HG02981 (cell line): ENCODE data around the gene TTLL11.
A peak's percentile ranks its signal among the peaks of the same experiment; 100 is the strongest.

ENCODE experiments used
- ATAC-seq: cut with Tn5 transposase; IDR thresholded peaks from one replicate; pipeline ENCODE4 v1.9.1; 2021; ENCODE audit warnings: mild to moderate bottlenecking, moderate library complexity; ENCODE audit not compliant: unreplicated experiment

Gene TTLL11, protein sequence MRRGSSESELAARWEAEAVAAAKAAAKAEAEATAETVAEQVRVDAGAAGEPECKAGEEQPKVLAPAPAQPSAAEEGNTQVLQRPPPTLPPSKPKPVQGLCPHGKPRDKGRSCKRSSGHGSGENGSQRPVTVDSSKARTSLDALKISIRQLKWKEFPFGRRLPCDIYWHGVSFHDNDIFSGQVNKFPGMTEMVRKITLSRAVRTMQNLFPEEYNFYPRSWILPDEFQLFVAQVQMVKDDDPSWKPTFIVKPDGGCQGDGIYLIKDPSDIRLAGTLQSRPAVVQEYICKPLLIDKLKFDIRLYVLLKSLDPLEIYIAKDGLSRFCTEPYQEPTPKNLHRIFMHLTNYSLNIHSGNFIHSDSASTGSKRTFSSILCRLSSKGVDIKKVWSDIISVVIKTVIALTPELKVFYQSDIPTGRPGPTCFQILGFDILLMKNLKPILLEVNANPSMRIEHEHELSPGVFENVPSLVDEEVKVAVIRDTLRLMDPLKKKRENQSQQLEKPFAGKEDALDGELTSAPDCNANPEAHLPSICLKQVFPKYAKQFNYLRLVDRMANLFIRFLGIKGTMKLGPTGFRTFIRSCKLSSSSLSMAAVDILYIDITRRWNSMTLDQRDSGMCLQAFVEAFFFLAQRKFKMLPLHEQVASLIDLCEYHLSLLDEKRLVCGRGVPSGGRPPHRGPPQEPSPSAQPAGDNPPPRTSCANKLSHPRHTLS

DNA sequence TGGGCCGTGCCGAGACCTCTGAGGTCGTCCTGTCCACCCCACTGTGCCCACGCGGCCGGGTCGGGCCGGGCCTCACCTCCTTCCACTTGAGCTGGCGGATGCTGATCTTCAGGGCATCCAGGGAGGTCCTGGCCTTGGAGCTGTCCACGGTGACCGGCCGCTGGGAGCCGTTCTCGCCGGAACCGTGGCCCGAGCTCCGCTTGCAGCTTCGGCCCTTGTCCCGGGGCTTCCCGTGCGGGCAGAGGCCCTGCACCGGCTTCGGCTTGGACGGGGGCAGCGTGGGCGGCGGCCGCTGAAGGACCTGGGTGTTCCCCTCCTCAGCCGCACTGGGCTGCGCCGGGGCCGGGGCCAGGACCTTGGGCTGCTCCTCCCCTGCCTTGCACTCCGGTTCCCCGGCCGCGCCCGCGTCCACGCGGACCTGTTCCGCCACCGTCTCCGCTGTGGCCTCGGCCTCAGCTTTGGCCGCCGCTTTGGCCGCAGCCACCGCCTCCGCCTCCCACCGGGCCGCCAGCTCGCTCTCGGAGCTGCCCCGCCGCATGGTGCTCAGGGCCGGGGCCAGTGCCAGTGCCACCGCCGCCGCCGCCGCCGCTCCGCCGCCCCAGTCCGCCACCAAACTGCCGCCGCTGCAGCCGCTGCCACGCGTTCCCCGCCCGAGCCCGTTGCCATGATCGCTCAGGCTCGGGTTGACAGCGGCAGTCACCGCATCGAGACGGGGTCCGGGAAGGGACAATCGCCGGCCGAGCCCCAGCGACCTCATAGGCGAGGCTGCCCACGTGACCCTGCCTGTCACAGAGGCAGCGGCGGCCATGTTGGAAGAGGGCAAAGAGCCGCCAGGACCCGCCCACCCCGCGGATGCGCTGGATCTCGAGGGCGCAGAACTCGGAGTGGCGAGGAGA lies at the start of gene TTLL11:
TSS of gene TTLL11 (minus strand) at position 698 of the 896 bp plus-strand sequence. CDS start at position 538, 160 bp downstream.
- ATAC-seq = peak; percentile 93

DNA sequence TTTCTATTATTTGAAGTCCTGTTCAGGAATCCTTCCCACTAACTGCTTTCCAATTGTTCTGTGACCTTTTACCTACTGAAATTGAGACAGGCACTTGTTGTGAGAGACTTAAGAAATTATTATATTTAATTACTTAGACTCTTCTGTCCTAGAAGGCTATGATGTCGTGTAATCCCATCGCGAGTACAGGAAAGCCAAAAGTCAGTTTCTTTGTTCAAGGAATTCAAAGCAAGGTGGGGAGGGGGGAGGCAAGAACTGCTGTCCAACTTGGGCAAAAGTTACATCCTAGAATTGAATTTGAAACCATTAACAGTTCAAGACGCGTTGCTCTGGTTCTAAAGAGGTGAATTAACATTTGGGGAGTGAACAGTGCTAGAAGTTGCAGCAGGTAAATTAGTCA lies 48.6 kb upstream of the TTLL11 start:
- no peak for ATAC-seq

DNA sequence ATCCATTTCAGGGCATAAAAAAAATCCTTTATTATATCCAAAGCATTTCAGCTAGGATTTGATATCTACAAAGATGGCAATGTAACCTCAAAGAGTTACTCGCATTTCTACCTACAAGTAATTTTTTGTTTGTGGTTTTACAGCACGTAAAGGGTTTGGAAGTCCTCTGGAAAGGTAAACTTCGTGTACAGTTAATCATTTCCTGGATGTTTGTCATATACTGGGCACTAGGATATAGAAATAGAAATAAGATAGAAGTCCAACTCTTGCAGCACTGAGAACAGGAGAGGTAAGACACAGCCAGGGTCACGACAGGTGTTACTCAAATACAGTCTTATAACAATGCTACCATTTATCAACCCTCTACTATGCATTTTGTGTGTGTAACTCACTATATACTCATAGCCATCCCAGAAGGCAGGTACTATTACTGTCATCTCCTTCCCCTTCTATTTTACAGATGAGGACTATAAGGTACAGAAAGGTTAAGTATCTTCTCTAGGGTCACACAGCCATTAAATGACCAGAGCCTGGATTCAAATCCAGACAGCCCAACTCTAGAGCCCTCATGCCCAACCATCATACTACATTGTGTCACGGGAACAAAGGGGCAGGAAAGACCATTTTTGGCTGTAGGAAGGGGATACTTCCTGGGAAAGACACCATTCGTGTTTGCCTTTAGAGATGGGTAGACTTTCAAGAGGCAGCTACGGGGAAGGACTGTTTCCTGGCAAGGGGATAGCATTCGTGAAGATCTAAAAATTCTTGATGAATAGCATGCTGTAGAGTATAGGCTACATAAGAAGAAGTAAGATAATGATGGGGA lies 47.5 kb upstream of the TTLL11 start:
- ATAC-seq = no peak

DNA sequence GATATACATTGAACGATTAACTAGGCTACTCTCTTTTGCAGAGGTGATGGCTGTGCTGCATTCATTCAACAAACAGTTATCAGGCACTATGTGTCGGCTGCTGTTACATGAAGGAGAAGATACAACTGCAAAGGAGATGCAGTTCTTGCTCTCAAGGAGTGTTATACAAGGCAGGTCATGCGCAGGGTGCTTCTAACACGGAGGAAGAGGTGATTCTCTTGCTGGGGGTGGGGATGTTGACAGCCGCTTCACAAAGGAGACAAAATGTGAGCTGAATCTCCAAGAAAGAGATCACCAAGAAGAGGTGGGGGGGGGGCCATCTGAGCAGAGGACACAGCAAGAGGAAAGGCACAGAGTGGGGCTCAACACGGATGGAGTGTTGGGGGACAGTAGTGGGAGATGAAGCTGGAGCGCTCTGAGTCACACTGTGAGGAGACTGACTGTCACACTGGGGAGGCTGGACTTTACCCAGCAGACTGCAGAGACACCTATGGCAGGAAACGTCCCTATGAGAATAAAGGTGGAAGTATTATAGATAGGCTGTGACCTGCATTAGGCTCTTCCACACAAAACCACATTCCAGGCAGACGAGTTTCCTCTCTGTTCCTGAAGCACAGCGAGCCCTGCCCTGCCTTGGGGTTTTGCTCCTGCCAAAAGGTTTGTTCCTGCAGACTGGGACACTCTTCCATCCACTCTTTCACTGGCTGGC lies 45.6 kb upstream of the TTLL11 start:
- no peak for ATAC-seq

DNA sequence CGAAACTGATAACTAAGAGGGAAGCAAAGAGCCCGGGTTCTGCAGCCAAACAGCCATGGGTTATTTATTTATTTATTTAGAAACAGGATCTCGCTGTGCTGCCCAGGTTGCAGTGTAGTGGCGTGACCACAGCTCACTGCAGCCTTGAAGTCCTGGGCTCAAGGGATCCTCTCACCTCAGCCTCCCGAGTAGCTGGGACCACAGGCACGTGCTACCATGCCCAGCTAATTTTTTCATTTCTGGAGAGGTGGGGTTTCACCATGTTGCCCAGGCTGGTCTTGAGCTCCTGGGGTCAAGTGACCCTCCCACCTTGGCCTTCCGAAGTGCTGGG lies 42.4 kb upstream of the TTLL11 start:
- ATAC-seq = no peak

DNA sequence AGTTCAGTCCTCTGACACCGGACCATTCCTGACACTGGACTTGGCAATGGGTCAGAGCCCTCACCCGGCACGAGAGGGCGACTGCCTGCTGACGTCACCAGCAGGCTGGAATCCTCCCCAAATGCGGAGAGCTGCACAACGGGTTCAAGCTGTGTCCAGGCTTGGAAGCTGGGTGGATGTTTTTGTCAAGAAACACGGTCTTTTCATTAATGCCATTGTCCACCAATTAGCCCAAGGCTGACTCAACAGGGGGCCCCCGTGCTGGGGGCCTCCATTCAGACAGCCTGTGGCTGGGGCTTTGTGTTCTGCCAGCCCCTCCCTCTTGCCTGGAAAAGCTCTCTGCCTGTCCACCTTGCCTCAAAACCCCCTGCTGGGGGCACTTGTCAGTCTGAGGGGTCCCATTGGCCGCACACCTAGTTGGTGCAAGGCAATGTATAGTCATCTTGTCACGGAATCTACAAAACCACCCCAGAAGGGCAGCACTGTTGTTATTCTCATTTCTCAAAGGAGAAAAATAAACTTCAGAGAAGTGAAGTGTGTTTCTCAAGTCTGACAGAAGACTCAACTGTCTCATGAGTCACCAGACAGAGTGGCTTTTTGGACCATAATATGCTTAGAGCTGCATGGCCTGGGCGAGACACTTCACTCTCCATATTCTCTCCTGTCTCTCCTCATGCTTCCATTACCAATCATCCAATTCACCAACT lies 41.9 kb upstream of the TTLL11 start:
- ATAC-seq = no peak

DNA sequence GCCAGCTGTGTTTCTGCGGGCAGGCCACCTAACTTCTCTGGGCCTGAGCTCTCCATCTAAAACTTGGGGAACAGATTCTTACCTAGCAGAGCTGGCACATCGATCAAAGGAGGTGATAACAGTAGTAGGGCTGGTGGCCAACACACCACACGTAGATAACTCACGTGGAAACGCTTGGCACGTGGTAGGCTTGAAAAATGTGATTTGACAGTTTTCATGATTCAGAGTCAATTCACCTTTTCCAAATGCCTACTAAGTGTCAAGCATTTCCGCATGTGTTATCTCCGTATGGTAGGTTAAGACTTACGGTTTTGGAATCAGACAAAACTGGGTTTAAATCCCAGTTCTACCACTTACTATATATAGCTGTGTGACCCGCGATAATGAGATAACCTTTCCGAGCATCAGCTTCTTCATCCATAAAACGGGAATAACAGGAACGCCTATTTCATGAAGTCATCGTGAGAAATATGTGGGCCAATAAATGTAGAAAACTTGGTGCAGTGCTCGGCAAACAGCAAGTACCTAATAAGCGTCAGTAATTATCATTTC lies 41.0 kb upstream of the TTLL11 start:
- no peak for ATAC-seq

DNA sequence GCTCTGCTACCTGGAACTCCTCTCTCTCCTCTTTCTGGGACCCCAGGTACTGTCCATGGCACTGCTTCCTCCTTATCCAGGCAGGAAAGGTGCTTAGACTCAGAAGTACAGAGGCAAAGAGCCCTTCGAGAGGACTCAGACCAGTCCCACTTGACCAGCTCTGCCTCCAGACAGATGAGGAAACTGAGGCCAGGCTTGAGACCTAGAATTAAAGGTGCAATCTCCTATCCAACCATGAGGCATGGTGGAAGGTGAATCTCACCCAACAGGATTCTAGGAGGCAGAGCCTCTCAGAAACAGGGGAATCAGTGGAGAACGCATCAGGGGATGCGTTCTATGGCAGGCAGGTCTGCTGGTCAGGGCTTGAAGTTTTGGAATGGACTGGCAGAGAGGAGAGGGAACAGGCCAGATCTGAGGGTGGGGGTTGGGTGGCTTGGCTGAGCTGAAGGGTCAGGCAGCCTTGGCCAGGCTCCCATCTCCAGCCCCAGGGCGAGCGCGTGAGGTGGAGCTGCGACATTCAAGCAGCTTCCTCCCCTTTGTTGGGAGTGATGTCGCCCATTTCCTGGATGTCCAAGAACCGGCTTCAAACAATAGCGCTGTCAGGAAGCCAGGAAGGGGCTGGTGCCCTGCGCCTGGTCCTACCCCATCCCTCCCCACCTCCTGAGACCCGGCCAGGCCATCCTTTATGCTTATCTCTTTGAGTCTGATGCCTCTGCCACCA lies 40.3 kb upstream of the TTLL11 start:
- ATAC-seq = no peak

DNA sequence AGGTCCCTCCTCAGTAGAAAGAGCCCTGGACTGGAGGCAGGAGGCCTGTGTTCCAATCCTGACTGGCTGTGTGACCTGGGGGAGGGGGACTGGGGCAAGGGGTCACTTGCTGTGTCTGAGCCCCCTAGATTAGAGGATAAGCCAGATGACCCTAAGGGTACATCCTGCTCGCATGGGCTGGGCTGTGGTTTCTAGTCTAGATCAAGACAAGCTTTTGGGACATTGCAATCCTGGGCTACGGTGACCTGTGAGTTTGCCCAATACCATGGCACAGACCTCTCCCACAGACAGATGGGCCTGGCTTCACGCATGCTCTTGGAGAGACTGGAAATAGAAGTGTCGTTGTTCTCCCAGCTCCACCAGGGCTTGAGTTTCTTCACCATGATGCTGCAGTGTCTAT lies 39.4 kb upstream of the TTLL11 start:
- no peak for ATAC-seq

DNA sequence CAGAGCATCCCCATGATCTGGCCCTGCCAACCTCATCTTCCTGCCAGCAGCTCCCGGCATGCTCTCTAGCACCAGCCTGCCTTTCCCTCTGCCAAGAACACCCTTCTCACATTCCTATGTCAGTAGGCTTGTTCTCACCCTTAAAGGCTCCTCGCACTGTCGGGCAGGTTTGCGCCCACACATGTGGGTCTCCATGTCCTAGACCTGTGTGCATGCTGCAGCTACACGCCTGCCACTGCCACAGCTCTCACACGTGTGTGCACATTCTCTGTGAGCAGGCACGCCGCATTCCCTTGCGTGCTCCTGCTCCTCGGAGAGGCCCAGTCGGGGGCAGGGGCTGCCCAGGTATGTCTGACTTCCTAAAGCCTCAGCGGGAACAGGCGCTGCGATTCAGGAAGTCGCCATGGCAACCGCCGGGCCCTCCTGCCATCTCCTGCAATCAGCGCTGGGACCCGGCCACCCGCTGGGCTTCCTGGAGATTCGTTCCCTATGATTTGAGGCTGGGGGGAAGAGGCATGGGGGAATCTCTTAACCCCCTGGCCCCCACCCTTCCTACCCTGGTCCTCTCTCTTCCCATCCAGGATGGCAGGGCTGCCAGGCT lies 38.4 kb upstream of the TTLL11 start:
- no peak for ATAC-seq

DNA sequence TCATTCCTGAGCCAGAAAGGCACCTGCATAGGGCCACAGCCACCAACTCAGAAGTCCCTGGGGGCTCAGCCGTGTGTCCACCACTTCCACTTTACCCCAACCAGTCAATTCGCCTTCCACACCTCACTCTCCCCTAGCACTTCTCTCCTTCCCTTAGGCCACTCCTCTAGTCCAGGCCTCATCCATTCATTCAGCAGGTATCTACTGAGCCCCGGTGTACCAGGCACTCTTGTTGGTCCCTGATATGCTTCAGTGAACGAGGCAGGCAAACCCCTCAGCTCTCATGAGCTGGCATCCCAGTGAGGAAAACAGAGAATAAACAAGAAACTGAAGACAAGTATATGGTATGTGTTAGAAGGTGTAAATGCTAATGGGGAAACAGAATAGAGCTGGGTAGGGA lies 37.7 kb upstream of the TTLL11 start:
- no peak for ATAC-seq

DNA sequence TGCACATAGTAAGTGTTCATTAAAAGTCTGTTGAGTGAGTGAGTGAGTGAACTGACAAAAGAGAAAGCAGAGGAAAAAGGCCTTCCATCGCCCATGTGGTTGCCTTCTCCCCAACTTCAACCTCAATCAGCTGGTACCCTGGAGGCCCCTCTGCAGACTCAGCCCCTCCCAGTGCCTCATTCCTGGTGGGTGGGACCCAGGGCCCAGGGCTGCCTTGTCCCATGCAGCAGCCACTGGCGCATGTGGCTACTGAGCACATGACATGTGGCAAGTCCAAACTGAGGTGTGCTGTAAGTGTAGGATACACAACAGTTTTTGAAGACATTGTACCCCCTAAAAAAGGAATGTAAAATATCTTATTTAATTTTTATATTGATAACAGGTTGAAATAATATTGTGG lies 36.9 kb upstream of the TTLL11 start:
- no peak for ATAC-seq

DNA sequence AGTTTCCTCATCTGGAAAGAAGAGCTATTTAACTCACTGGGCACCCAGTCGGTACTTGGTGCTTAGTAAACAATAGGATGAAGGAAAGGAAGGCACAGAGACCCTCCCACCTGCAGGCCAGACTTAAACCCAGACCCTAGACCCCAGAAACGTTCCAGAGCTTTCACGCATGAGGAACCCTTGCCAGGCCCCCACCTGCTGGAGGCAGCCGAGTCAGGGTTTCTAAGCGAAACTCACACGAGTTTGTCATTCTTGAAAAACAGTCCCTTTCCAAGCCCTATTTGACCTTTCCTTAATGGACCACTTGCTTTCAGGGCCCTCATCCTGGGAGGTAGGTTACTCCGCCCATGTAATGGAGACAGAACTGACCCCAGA lies 35.8 kb upstream of the TTLL11 start:
- ATAC-seq = no peak

DNA sequence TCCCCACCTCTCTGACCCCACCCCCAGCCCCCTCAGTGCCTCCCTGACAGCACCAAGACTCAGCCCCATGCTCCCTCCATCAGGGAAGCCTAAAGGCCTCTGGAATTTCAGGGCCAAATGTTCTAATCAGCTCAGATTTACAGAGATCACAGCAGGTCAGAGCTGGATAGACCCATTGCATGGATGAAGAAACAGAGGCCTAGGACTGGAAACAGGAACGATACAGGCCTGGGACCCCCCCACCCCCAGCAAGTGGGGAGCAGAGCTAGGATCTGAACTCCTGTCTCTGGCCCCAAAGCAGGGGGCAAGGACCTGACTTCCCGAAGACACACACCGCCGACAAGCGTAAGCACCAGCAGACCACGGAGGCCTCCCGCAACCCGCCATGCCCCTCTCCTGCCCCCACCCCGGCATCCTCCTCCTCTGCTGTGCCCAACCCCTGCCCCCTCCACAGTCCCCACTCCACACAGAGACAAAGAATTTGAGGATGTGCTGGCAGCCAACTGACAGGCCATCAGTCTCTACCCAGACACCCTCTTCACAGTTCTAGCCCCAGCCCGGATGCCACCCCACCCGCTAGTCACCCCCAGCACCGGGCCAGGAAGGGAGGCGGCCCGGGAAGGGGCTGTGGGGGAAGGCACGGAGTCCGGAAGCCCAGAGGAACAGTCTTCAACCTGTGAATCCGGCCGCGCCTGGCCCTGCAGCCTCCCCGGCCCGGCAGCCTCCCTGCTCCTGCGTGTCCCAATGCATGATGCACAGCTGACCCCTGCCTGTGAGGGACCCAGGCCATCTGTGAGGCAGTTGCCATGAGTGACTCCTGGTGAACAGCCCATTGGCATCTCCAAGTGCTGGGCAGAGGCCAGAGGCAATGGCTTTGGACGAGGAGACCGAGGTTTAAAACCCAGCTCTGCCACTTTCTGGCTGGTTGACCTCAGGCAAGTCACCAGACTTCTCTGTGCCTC lies 35.2 kb upstream of the TTLL11 start:
- ATAC-seq = no peak

DNA sequence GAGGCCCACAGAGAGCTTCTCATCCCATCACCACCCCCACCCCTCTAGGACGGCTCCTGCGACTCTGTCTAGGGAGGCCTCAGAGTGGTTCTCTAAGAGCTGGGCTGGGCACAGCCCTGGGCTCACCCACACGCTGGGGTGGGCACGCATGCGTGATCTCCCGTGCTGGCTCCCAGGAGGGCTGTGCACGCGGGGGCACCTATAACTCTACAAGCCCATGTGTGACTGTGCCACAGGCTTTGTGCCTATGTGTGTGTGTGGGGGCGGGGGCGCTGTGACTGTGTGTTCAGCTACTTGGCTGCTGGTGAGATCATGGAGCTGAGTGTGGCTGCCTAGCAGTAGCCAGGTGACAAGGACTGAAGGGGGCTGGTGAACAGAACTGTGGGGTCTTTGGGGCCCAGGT lies 34.3 kb upstream of the TTLL11 start:
- no peak for ATAC-seq

DNA sequence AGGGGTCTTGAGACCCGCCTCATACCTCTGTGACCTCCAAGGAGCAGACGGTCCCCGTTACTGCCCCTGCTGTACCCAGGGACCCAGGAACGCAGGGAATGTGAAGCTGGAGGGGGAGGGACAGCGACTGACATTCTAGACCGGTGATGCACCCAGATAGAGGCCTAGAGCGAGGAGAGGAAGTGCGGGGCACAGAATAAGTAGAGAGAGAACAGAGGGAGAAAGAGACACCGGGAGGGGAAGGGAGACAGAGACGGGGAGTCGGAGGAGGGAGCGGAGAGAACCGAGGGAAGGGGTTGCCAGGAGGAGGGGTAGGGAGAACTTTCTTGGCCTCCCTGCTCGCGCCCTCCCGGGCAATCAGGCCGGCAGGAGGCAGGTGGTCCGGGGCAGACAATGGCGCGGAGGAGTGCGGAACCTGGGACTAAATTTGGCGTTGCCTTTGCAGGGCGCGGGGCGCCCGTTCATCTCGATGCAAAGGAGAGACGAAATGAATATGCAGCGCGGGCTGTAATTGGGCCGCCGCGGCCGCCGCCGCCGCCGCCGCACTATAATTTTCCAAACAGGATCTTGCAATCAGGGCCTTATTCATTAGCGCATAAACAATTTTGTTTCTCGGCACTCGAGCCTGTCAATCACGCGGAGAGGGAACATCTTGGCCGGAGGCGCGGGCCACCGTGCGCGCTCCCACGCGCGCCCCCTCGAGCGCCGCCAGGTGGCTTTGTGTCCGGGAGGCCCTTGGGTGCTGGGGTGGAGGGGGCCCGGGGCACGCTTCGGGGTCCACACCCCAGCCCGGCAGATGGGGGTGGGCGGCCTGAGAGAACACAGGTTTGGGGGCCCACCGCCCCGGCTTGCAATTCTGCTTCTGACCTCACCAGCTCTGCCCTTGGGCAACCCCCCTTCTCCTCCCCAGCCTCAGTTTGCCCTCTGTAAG lies 33.5 kb upstream of the TTLL11 start:
- no peak for ATAC-seq
